HepG2 (cell line): ENCODE results near the gene IRF5. TPM values are rescaled to one million over a fixed set of nuclear protein-coding genes. Genes with fewer than 3 reads are reported as not detected.

Source experiments
- ATAC-seq: fragments of 200-7000 bp; cut with Tn5 transposase; 3 replicates; pipeline ENCODE4 v1.9.1; 2020; ENCODE audit warnings: mild to moderate bottlenecking, moderate library complexity
- BruUV-seq: library from RNA; stranded (reverse); fragments of 400-500 nt; replicated peaks from 2 replicates; lab custom pipeline; 2021; lab: Mats Ljungman, UMichigan
- CTCF ChIA-PET: fragments of 300-600 bp; formaldehyde crosslinking; extraction: SDS; loops from one replicate; lab custom pipeline; 2021; ENCODE audit warnings: low total read pairs, inconsistent platforms, low intra/inter-chr PET ratio; lab: Yijun Ruan, JAX
- POLR2A ChIA-PET: fragments of 350-600 bp; sonication (Branson Sonifier 250); formaldehyde crosslinking; loops from one replicate; lab custom pipeline; 2020; ENCODE audit warnings: antibody characterized with exemption, inconsistent platforms; lab: Yijun Ruan, JAX
- DNase-seq: peaks from one replicate; pipeline ENCODE4 v3.0.0-alpha.2; 2015; ENCODE audit warnings: low spot score
- FAIRE-seq: peaks from 3 replicates; lab custom pipeline; 2011; peaks lifted over from hg19 to GRCh38; lab: Jason Lieb, UNC
- H2AFZ ChIP-seq: one replicate; pipeline ENCODE4 v1.6.1; 2011; ENCODE audit warnings: low read length, inconsistent platforms
- H3K27ac ChIP-seq: fragments of 300-600 bp; 3 replicates; pipeline ENCODE4 v1.8.0; 2011; ENCODE audit warnings: mixed run types, mild to moderate bottlenecking, mixed read lengths, low read length, inconsistent platforms; ENCODE audit not compliant: insufficient read depth; ENCODE audit errors: extremely low read length
- H3K27me3 ChIP-seq, 2 experiments: fragments of 200-600 bp in 1 of 2; 2 replicates in 1 of 2; 3 replicates in 1 of 2; pipeline versions ENCODE4 v1.6.0 to v1.8.0; 2011; ENCODE audit warnings: low read length in 2 of 2, mild to moderate bottlenecking in 2 of 2, moderate library complexity in 2 of 2, inconsistent platforms in 1 of 2; ENCODE audit not compliant: insufficient read depth in 2 of 2, control insufficient read depth in 1 of 2
- H3K36me3 ChIP-seq, 2 experiments: fragments of 200-600 bp in 1 of 2; replicated peaks in 1 of 2; 2 replicates in 1 of 2; 3 replicates in 1 of 2; pipeline versions ENCODE4 v1.5.1 to v1.8.0; 2011; ENCODE audit warnings: low read length in 2 of 2, inconsistent platforms in 1 of 2; ENCODE audit not compliant: insufficient read depth in 2 of 2, control insufficient read depth in 1 of 2
- H3K4me1 ChIP-seq: 2 replicates; pipeline ENCODE4 v1.5.1; 2012; ENCODE audit warnings: low read length, inconsistent platforms; ENCODE audit not compliant: insufficient read depth
- H3K4me2 ChIP-seq: 2 replicates; pipeline ENCODE4 v1.6.0; 2011; ENCODE audit warnings: low read depth, low read length, inconsistent platforms
- H3K4me3 ChIP-seq, 3 experiments: fragments of 200-600 bp in 1 of 3; sonication (generic), shearing (Covaris generic) in 1 of 3; replicated peaks in 1 of 3; 2 replicates each; pipeline ENCODE4 v1.5.1; 2011 to 2016; ENCODE audit warnings: low read length in 3 of 3, inconsistent platforms in 2 of 3, low read depth in 2 of 3, mild to moderate bottlenecking in 2 of 3, control low read depth in 1 of 3, mixed read lengths in 1 of 3; ENCODE audit not compliant: insufficient read depth in 1 of 3
- H3K79me2 ChIP-seq: one replicate; pipeline ENCODE4 v1.6.1; 2011; ENCODE audit warnings: low read length, inconsistent platforms; ENCODE audit not compliant: insufficient read depth
- H3K9ac ChIP-seq: 2 replicates; pipeline ENCODE4 v1.6.0; 2011; ENCODE audit warnings: mild to moderate bottlenecking, low read depth, low read length, inconsistent platforms; ENCODE audit not compliant: insufficient read depth
- H3K9me3 ChIP-seq: 2 replicates; pipeline ENCODE4 v1.5.1; 2012; ENCODE audit warnings: mild to moderate bottlenecking, low read length
- H4K20me1 ChIP-seq: 2 replicates; pipeline ENCODE4 v1.6.0; 2011; ENCODE audit warnings: inconsistent platforms, mild to moderate bottlenecking, low read length, moderate library complexity; ENCODE audit not compliant: insufficient read depth
- ATAD3A ChIP-seq: sonication (generic); formaldehyde crosslinking; IDR thresholded peaks from 2 replicates; pipeline ENCODE4 v1.4.0; 2020; ENCODE audit warnings: missing genetic modification reagents
- DNMT1 ChIP-seq: sonication (generic); formaldehyde crosslinking; IDR thresholded peaks from 2 replicates; pipeline ENCODE4 v1.5.1; 2020; ENCODE audit warnings: mild to moderate bottlenecking, missing genetic modification reagents
- EZH2 ChIP-seq: conservative IDR thresholded peaks from 2 replicates; pipeline ENCODE4 v1.6.1; 2012; ENCODE audit warnings: mild to moderate bottlenecking, low read depth, low read length, moderate library complexity
- JUND ChIP-seq: sonication (generic); formaldehyde crosslinking; IDR thresholded peaks from 2 replicates; pipeline ENCODE4 v1.8.0; 2022; ENCODE audit warnings: mild to moderate bottlenecking, missing genetic modification reagents
- RXRA ChIP-seq: sonication (generic); formaldehyde crosslinking; IDR thresholded peaks from 2 replicates; pipeline ENCODE4 v1.5.1; 2020; ENCODE audit warnings: missing genetic modification reagents
- TBX2 ChIP-seq: sonication (generic); formaldehyde crosslinking; IDR thresholded peaks from 2 replicates; pipeline ENCODE4 v1.5.0; 2020; ENCODE audit warnings: missing genetic modification reagents, mild to moderate bottlenecking, borderline replicate concordance
- ZBTB7B ChIP-seq: sonication (generic); formaldehyde crosslinking; IDR thresholded peaks from 2 replicates; pipeline ENCODE4 v1.4.0; 2020; ENCODE audit warnings: missing genetic modification reagents
- ZNF10 ChIP-seq: sonication (generic); formaldehyde crosslinking; IDR thresholded peaks from 2 replicates; pipeline ENCODE4 v1.4.0; 2020; ENCODE audit warnings: mild to moderate bottlenecking, low read depth, missing genetic modification reagents, borderline replicate concordance
- ZNF451 ChIP-seq: sonication (generic); formaldehyde crosslinking; IDR thresholded peaks from 2 replicates; pipeline ENCODE4 v1.5.0; 2020; ENCODE audit warnings: mild to moderate bottlenecking, missing genetic modification reagents
- WGBS: methylation state at CpG from one replicate; pipeline ENCODE4 v1.1.6; 2017; ENCODE audit warnings: low lambda C conversion rate; 5-methylcytosine and 5-hydroxymethylcytosine counted together
- in situ Hi-C: cut with HindIII; loops from 2 replicates; pipeline ENCODE4 v1.10.0; 2017; ENCODE audit warnings: low pct_unique_long_range_greater_than_20kb; ENCODE audit not compliant: extremely low pct_ligation_motif_present
- intact Hi-C: fragments of 100-400 bp; cut with micrococcal nuclease; formaldehyde crosslinking; loops from one replicate; pipeline ENCODE4 v1.10.0; 2022; ENCODE audit not compliant: unreplicated experiment
- polyA plus RNA-seq, 8 experiments: library from polyadenylated mRNA; depleted of rRNA in 3 of 8; stranded (reverse) in 7 of 8; unstranded in 1 of 8; fragments of >200 nt; fragmentation: Illumina TruSeq in 4 of 8; extraction: Trizol in 4 of 8; gene quantifications; 2 replicates each; pipeline versions ENCODE4 v1.2.1 to v1.2.3, GENCODE V29; 2011 to 2016; ENCODE audit warnings: low read depth in 4 of 8, missing spikeins in 1 of 8, mixed read lengths in 1 of 8; ENCODE audit not compliant: insufficient read depth in 1 of 8
- total RNA-seq, 5 experiments: library from RNA; depleted of rRNA; stranded (reverse); fragments of >200 nt; fragmentation: Illumina TruSeq; extraction: Trizol; gene quantifications; 2 replicates each; pipeline ENCODE4 v1.2.3, GENCODE V29; 2016; ENCODE audit warnings: low read depth in 1 of 5
- TF ChIP-seq, protein P1 (sequence below): IDR thresholded peaks from 2 replicates; pipeline ENCODE4 v1.6.1; 2016; ENCODE audit warnings: mild to moderate bottlenecking, missing biosample characterization, missing genetic modification reagents
- TF ChIP-seq, protein P2 (sequence below): IDR thresholded peaks from 2 replicates; pipeline ENCODE4 v1.6.1; 2016; ENCODE audit warnings: missing genetic modification reagents, missing compliant biosample characterization
- TF ChIP-seq, protein P3 (sequence below): sonication (generic); formaldehyde crosslinking; IDR thresholded peaks from 2 replicates; pipeline ENCODE4 v1.4.0; 2020; ENCODE audit warnings: missing genetic modification reagents
- TF ChIP-seq, protein P4 (sequence below): sonication (generic); formaldehyde crosslinking; conservative IDR thresholded peaks from 2 replicates; pipeline ENCODE4 v1.4.0; 2020; ENCODE audit warnings: mild to moderate bottlenecking, missing genetic modification reagents, moderate library complexity
- TF ChIP-seq, protein P5 (sequence below): sonication (generic); formaldehyde crosslinking; IDR thresholded peaks from 2 replicates; pipeline ENCODE4 v1.5.0; 2020; ENCODE audit warnings: missing genetic modification reagents

Gene IRF5
- total and polyA plus RNA-seq, 2 of the 13 experiments (the other 11 are each of a cell fraction or from before 2014, with no cell fraction given), result 2.0 to 2.9 TPM

DNA sequence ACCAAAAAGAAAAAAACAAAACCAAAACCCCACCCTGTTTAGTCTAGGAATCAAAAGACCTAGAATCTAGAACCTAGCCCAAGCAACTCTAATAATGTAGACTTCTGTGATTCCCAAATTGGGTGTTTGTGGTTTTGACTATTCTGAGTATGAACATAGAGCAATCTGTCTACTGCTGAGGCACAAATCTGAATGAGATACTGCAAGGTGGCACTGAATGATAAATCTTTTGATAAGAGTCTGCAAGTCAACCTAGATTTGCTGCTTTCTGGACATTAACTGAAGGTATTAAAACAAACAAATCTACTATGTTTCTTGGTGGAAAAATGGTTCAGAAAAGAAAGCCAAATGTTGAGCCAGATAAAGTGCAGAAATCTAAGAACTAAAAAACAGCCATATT is 50.6 kb downstream of the IRF5 start (continued):
- TF ChIP-seq, protein P1, sequence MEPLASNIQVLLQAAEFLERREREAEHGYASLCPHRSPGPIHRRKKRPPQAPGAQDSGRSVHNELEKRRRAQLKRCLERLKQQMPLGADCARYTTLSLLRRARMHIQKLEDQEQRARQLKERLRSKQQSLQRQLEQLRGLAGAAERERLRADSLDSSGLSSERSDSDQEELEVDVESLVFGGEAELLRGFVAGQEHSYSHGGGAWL, result no peak
- TF ChIP-seq DNMT1 (CRISPR knock-in tag) (no peak), ZBTB7B (CRISPR knock-in tag) (no peak), TBX2 (CRISPR knock-in tag) (no peak)

DNA sequence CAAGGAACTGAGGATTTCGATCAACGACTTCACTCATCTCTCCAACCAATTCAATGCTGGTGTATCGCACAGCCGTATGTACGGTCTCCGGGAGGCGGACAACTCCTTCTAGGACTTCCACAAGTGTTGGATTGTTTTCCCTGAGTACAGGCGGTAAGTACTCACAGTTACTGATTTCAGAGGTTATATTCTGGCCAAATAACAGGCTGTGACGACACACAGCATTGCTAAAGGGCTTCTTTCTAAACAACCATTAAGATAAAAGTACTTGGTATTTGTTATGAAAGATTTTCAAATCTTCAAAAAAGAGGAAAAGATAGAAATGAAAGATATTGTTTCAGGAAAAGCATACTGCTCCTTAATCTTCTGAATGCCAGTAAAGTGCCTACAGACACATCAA is 52.2 kb downstream of the IRF5 start:
- in situ Hi-C loops (no loop called here), intact Hi-C loops (no loop called here)
- Histone ChIP-seq H3K9me3 (no peaks in the 10 kb centered on the region), H3K27ac (no peak overlapping the region), H3K4me3 (no peak overlapping the region), H4K20me1 (no peaks in the 10 kb centered on the region), H3K4me2 (no peak overlapping the region), H3K9ac (no peak overlapping the region), H3K4me1 (no peaks in the 10 kb centered on the region), H3K36me3 (peaks cover 9 to 71% of the 10 kb centered on the region in 2 experiments), H3K27me3 (no peaks in the 10 kb centered on the region), H2AFZ (no peak overlapping the region), H3K79me2 (no peaks in the 10 kb centered on the region)
- ChIA-PET CTCF (no interaction called here), POLR2A (no interaction called here)
- 86% methylated on average over 9 of the region's 9 CpGs for WGBS
- ATAC-seq (no peak), DNase-seq (no peak), FAIRE-seq (no peak)
- BruUV-seq, result no TSS peak
- TF ChIP-seq, protein P2, sequence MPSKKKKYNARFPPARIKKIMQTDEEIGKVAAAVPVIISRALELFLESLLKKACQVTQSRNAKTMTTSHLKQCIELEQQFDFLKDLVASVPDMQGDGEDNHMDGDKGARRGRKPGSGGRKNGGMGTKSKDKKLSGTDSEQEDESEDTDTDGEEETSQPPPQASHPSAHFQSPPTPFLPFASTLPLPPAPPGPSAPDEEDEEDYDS (CRISPR knock-in tag), result no peak
- no peak for TF ChIP-seq ZNF451 (CRISPR knock-in tag)
- TF ChIP-seq RXRA, result no peak
- TF ChIP-seq, protein P3, sequence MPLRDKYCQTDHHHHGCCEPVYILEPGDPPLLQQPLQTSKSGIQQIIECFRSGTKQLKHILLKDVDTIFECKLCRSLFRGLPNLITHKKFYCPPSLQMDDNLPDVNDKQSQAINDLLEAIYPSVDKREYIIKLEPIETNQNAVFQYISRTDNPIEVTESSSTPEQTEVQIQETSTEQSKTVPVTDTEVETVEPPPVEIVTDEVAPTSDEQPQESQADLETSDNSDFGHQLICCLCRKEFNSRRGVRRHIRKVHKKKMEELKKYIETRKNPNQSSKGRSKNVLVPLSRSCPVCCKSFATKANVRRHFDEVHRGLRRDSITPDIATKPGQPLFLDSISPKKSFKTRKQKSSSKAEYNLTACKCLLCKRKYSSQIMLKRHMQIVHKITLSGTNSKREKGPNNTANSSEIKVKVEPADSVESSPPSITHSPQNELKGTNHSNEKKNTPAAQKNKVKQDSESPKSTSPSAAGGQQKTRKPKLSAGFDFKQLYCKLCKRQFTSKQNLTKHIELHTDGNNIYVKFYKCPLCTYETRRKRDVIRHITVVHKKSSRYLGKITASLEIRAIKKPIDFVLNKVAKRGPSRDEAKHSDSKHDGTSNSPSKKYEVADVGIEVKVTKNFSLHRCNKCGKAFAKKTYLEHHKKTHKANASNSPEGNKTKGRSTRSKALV, result no peak
- TF ChIP-seq JUND (CRISPR knock-in tag), result no peak
- no peak for TF ChIP-seq EZH2
- no peak for TF ChIP-seq ATAD3A (CRISPR knock-in tag)
- no peak for TF ChIP-seq ZNF10 (CRISPR knock-in tag)
- TF ChIP-seq, protein P4, sequence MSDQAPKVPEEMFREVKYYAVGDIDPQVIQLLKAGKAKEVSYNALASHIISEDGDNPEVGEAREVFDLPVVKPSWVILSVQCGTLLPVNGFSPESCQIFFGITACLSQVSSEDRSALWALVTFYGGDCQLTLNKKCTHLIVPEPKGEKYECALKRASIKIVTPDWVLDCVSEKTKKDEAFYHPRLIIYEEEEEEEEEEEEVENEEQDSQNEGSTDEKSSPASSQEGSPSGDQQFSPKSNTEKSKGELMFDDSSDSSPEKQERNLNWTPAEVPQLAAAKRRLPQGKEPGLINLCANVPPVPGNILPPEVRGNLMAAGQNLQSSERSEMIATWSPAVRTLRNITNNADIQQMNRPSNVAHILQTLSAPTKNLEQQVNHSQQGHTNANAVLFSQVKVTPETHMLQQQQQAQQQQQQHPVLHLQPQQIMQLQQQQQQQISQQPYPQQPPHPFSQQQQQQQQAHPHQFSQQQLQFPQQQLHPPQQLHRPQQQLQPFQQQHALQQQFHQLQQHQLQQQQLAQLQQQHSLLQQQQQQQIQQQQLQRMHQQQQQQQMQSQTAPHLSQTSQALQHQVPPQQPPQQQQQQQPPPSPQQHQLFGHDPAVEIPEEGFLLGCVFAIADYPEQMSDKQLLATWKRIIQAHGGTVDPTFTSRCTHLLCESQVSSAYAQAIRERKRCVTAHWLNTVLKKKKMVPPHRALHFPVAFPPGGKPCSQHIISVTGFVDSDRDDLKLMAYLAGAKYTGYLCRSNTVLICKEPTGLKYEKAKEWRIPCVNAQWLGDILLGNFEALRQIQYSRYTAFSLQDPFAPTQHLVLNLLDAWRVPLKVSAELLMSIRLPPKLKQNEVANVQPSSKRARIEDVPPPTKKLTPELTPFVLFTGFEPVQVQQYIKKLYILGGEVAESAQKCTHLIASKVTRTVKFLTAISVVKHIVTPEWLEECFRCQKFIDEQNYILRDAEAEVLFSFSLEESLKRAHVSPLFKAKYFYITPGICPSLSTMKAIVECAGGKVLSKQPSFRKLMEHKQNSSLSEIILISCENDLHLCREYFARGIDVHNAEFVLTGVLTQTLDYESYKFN (CRISPR knock-in tag), result no peak
- TF ChIP-seq, protein P5, sequence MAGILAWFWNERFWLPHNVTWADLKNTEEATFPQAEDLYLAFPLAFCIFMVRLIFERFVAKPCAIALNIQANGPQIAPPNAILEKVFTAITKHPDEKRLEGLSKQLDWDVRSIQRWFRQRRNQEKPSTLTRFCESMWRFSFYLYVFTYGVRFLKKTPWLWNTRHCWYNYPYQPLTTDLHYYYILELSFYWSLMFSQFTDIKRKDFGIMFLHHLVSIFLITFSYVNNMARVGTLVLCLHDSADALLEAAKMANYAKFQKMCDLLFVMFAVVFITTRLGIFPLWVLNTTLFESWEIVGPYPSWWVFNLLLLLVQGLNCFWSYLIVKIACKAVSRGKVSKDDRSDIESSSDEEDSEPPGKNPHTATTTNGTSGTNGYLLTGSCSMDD (CRISPR knock-in tag), result no peak
